NCI-H2107 treated with DMSO at 0.1 percent for 48 hours (cell line): ENCODE measurements around the gene PPP4C.
"Not testable (repeated sequence)": the region's sequence is repeated elsewhere in the genome, so short reads cannot be mapped to it uniquely, and the experiment has no call there.

Experiments
- DNase-seq: peaks from one replicate; lab custom pipeline; 2025; ENCODE audit not compliant: unreplicated experiment; lab: John Stamatoyannopoulos, UW

Gene PPP4C

GRCh38 chr16:30075503-30076275, at the start of gene PPP4C:
Gene PPP4C (plus strand): TSS chr16:30075994. CDS start chr16:30076378, 384 bp downstream.
- DNase-seq: peak; percentile 72

- DNase-seq: no peak
These were observed 49.3 kb upstream of the PPP4C start for GRCh38 chr16:30026449-30026848.

GRCh38 chr16:30027588-30028437, 48.0 kb upstream of the PPP4C start:
- DNase-seq: peak; percentile 43

GRCh38 chr16:30028438-30029076, 47.2 kb upstream of the PPP4C start:
- DNase-seq: no peak

- no peak for DNase-seq
These were observed 45.6 kb upstream of the PPP4C start for GRCh38 chr16:30030011-30030685.

GRCh38 chr16:30030841-30031413, 44.9 kb upstream of the PPP4C start, which contains the start of gene TLCD3B:
Gene TLCD3B (minus strand): TSS chr16:30031271. CDS start chr16:30030527, 744 bp downstream.
- DNase-seq: no peak

GRCh38 chr16:30031477-30031918, 44.3 kb upstream of the PPP4C start:
- no peak for DNase-seq

GRCh38 chr16:30032083-30032819, 43.5 kb upstream of the PPP4C start:
- DNase-seq: peak; percentile 80

GRCh38 chr16:30033270-30033669, 42.5 kb upstream of the PPP4C start:
- no peak for DNase-seq

GRCh38 chr16:30040221-30040620, 35.6 kb upstream of the PPP4C start:
- no peak for DNase-seq

- DNase-seq: not testable (repeated sequence)
These were observed 35.1 kb upstream of the PPP4C start for GRCh38 chr16:30040690-30041089.

GRCh38 chr16:30041841-30042240, 34.0 kb upstream of the PPP4C start:
- no peak for DNase-seq

- no peak for DNase-seq
These were observed 29.6 kb upstream of the PPP4C start for GRCh38 chr16:30046178-30046577.

- DNase-seq: no peak
These were observed 29.2 kb upstream of the PPP4C start for GRCh38 chr16:30046588-30046987.

GRCh38 chr16:30049871-30050270, 25.9 kb upstream of the PPP4C start:
- no peak for DNase-seq

- DNase-seq: no peak
These were observed 24.3 kb upstream of the PPP4C start for GRCh38 chr16:30051518-30051917.

- DNase-seq: peak; percentile 61
These were observed 23.0 kb upstream of the PPP4C start for GRCh38 chr16:30052671-30053372.

GRCh38 chr16:30053376-30054015, 22.3 kb upstream of the PPP4C start:
- DNase-seq: no peak

GRCh38 chr16:30054451-30054850, 21.3 kb upstream of the PPP4C start:
- DNase-seq: no peak
